Measurements from ENCODE around the gene MYH10.

MYH10 gene

DNA sequence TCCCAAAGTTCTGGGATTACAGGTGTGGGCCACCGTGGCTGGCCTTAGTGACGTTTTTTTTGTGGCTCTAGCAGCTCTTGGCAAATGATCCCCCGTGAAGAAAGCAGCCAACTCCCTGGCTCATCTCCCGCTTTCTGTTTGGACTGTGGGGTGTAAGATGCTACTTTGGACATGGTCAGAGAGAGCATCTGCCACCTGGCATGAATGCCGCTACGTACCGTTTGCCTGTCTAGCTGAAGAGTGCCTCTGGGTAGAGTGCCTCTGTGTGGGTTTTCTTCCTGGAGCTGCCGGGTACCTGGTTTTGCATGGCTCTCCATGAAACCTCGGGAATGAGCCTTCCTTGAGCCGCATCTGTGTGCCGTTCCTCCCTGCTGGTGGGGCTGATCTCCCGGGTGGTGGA lies 160.6 kb downstream of the MYH10 start:
- no peak for TF ChIP-seq EZH2 (IDR thresholded peaks at IDR 0.05; ENCODE audit: borderline replicate concordance, low read depth, low read length, severe bottlenecking)
- TF ChIP-seq, protein P1, sequence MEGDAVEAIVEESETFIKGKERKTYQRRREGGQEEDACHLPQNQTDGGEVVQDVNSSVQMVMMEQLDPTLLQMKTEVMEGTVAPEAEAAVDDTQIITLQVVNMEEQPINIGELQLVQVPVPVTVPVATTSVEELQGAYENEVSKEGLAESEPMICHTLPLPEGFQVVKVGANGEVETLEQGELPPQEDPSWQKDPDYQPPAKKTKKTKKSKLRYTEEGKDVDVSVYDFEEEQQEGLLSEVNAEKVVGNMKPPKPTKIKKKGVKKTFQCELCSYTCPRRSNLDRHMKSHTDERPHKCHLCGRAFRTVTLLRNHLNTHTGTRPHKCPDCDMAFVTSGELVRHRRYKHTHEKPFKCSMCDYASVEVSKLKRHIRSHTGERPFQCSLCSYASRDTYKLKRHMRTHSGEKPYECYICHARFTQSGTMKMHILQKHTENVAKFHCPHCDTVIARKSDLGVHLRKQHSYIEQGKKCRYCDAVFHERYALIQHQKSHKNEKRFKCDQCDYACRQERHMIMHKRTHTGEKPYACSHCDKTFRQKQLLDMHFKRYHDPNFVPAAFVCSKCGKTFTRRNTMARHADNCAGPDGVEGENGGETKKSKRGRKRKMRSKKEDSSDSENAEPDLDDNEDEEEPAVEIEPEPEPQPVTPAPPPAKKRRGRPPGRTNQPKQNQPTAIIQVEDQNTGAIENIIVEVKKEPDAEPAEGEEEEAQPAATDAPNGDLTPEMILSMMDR (IDR thresholded peaks at IDR 0.05; ENCODE audit: borderline replicate concordance, extremely low read depth, low read length, poor library complexity, severe bottlenecking) = no peak
- H3K79me2 ChIP-seq (ENCODE audit: insufficient read depth, low read length) = peaks cover 5% of the 10 kb centered on the region
- H3K36me3 ChIP-seq (ENCODE audit: insufficient read depth, low read length) = peaks cover 74% of the 10 kb centered on the region
- H3K9ac ChIP-seq (ENCODE audit: low read depth, low read length) = no peak overlapping the region
- H3K9me3 ChIP-seq (ENCODE audit: insufficient read depth, low read length, severe bottlenecking) = no peaks in the 10 kb centered on the region
- no peaks in the 10 kb centered on the region for H3K27me3 ChIP-seq (ENCODE audit: insufficient read depth, low read length, poor library complexity)
- no peak overlapping the region for H3K4me2 ChIP-seq (ENCODE audit: insufficient read depth, low read length)
- no peak overlapping the region for H3K4me3 ChIP-seq (ENCODE audit: low read depth in 1 of 2, low read length in 2 of 2)
- DNase-seq = no peak
- H3K4me1 ChIP-seq (ENCODE audit: insufficient read depth, low read length) = no peaks in the 10 kb centered on the region
- no peak for ATAC-seq (ENCODE audit: insufficient read depth, low read depth)
- H2AFZ ChIP-seq (ENCODE audit: low read depth, low read length) = no peak overlapping the region
- H4K20me1 ChIP-seq (ENCODE audit: insufficient read depth, low read length) = peaks cover 29% of the 10 kb centered on the region
- H3K27ac ChIP-seq (ENCODE audit: low read length) = no peak overlapping the region

- H3K9ac ChIP-seq (ENCODE audit: low read depth, low read length) = no peak overlapping the region
- peaks cover 14% of the 10 kb centered on the region for H3K79me2 ChIP-seq (ENCODE audit: insufficient read depth, low read length)
- H3K4me2 ChIP-seq (ENCODE audit: insufficient read depth, low read length) = no peak overlapping the region
- peaks cover 74% of the 10 kb centered on the region for H3K36me3 ChIP-seq (ENCODE audit: insufficient read depth, low read length)
- DNase-seq (no peak), ATAC-seq (ENCODE audit: insufficient read depth, low read depth) (no peak)
- no peaks in the 10 kb centered on the region for H3K27me3 ChIP-seq (ENCODE audit: insufficient read depth, low read length, poor library complexity)
- H3K9me3 ChIP-seq (ENCODE audit: insufficient read depth, low read length, severe bottlenecking) = no peaks in the 10 kb centered on the region
- H3K27ac ChIP-seq (ENCODE audit: low read length) = no peak overlapping the region
- no peak for TF ChIP-seq EZH2 (IDR thresholded peaks at IDR 0.05; ENCODE audit: borderline replicate concordance, low read depth, low read length, severe bottlenecking)
- TF ChIP-seq, protein P1 (IDR thresholded peaks at IDR 0.05; ENCODE audit: borderline replicate concordance, extremely low read depth, low read length, poor library complexity, severe bottlenecking) = no peak
- no peak overlapping the region for H2AFZ ChIP-seq (ENCODE audit: low read depth, low read length)
- H4K20me1 ChIP-seq (ENCODE audit: insufficient read depth, low read length) = peaks cover 34% of the 10 kb centered on the region
- H3K4me1 ChIP-seq (ENCODE audit: insufficient read depth, low read length) = no peaks in the 10 kb centered on the region
- no peak overlapping the region for H3K4me3 ChIP-seq (ENCODE audit: low read depth in 1 of 2, low read length in 2 of 2)
Measured at GRCh38 chr17:8468980-8469379, 161.5 kb downstream of the MYH10 start.

DNA sequence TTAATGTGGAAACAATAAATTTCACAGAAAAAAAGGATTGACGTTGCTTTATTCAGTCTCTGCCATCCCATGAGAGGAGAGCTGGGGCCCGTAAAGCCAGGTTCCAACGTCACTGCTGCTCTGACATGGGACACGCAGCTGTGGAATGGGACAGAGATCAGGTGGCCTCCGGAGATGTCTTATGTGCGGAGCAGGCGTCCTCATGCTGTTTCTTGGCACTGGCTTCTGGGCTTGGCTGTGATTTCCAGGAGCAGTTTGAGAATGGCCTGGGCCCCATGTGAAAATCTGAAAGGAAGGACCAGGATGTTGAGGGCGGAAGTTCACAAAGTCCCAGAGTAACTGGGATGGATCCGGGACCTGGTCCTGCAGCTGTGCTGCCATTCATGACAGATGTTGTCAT lies 162.4 kb downstream of the MYH10 start:
- TF ChIP-seq, protein P1 (IDR thresholded peaks at IDR 0.05; ENCODE audit: borderline replicate concordance, extremely low read depth, low read length, poor library complexity, severe bottlenecking) = no peak
- TF ChIP-seq EZH2 (IDR thresholded peaks at IDR 0.05; ENCODE audit: borderline replicate concordance, low read depth, low read length, severe bottlenecking) = no peak
- Histone ChIP-seq H3K4me3 (ENCODE audit: low read depth in 1 of 2, low read length in 2 of 2) (no peak overlapping the region), H4K20me1 (ENCODE audit: insufficient read depth, low read length) (peaks cover 32% of the 10 kb centered on the region), H3K9me3 (ENCODE audit: insufficient read depth, low read length, severe bottlenecking) (no peaks in the 10 kb centered on the region), H3K9ac (ENCODE audit: low read depth, low read length) (no peak overlapping the region), H3K36me3 (ENCODE audit: insufficient read depth, low read length) (peaks cover 75% of the 10 kb centered on the region), H3K4me2 (ENCODE audit: insufficient read depth, low read length) (no peak overlapping the region), H3K79me2 (ENCODE audit: insufficient read depth, low read length) (peaks cover 20% of the 10 kb centered on the region), H3K27me3 (ENCODE audit: insufficient read depth, low read length, poor library complexity) (no peaks in the 10 kb centered on the region), H3K27ac (ENCODE audit: low read length) (no peak overlapping the region), H3K4me1 (ENCODE audit: insufficient read depth, low read length) (no peaks in the 10 kb centered on the region), H2AFZ (ENCODE audit: low read depth, low read length) (no peak overlapping the region)
- ATAC-seq (ENCODE audit: insufficient read depth, low read depth) (no peak), DNase-seq (no peak)

- Histone ChIP-seq H3K4me2 (ENCODE audit: insufficient read depth, low read length) (no peak overlapping the region), H3K4me3 (ENCODE audit: low read depth in 1 of 2, low read length in 2 of 2) (no peak overlapping the region), H3K4me1 (ENCODE audit: insufficient read depth, low read length) (no peaks in the 10 kb centered on the region), H3K79me2 (ENCODE audit: insufficient read depth, low read length) (peaks cover 20% of the 10 kb centered on the region), H2AFZ (ENCODE audit: low read depth, low read length) (no peak overlapping the region), H3K36me3 (ENCODE audit: insufficient read depth, low read length) (peaks cover 75% of the 10 kb centered on the region), H3K27me3 (ENCODE audit: insufficient read depth, low read length, poor library complexity) (no peaks in the 10 kb centered on the region), H3K9me3 (ENCODE audit: insufficient read depth, low read length, severe bottlenecking) (no peaks in the 10 kb centered on the region), H3K9ac (ENCODE audit: low read depth, low read length) (no peak overlapping the region), H3K27ac (ENCODE audit: low read length) (no peak overlapping the region), H4K20me1 (ENCODE audit: insufficient read depth, low read length) (peaks cover 34% of the 10 kb centered on the region)
- TF ChIP-seq, protein P1 (IDR thresholded peaks at IDR 0.05; ENCODE audit: borderline replicate concordance, extremely low read depth, low read length, poor library complexity, severe bottlenecking) = no peak
- TF ChIP-seq EZH2 (IDR thresholded peaks at IDR 0.05; ENCODE audit: borderline replicate concordance, low read depth, low read length, severe bottlenecking) = no peak
- DNase-seq (no peak), ATAC-seq (ENCODE audit: insufficient read depth, low read depth) (no peak)
Measured at GRCh38 chr17:8467527-8467926, 163.0 kb downstream of the MYH10 start.

Measured in DND-41 (cell line).